DOHH2 (cell line): ENCODE measurements around the gene PRIM2.
"Not testable (repeated sequence)": the region's sequence is repeated elsewhere in the genome, so short reads cannot be mapped to it uniquely, and the experiment has no call there.

Source experiments
- CTCF ChIP-seq: fragments of 200-600 bp; sonication (generic); IDR thresholded peaks from one replicate; pipeline ENCODE4 v1.5.1; 2014; ENCODE audit warnings: antibody characterized with exemption, mild to moderate bottlenecking, low read depth, low read length; ENCODE audit not compliant: poor library complexity, severe bottlenecking
- EZH2phosphoT487 ChIP-seq: fragments of 200-600 bp; sonication (generic); IDR thresholded peaks from 2 replicates; pipeline ENCODE4 v1.6.1; 2017; ENCODE audit warnings: borderline replicate concordance, mild to moderate bottlenecking, antibody characterized with exemption, low read length, moderate library complexity, mixed read lengths

GRCh38 chr6:57443181-57443580, 125.8 kb downstream of the PRIM2 start:
- not testable (repeated sequence) for TF ChIP-seq CTCF, EZH2phosphoT487
